Activated CD4-positive, alpha-beta T cell treated with anti-CD3 and anti-CD28 coated beads, Interleukin-2, amount 50 U/mL, for 1 hour (primary cell): ENCODE data around the gene LOXHD1.

ENCODE experiments used
- DNase-seq: peaks from one replicate; pipeline ENCODE4 v3.0.0-alpha.2; 2020

Gene LOXHD1

GRCh38 chr18:46625069-46625468 is 32.0 kb downstream of the LOXHD1 start:
- DNase-seq: no peak

GRCh38 chr18:46624127-46624526 is 32.9 kb downstream of the LOXHD1 start:
- DNase-seq: no peak

DNA sequence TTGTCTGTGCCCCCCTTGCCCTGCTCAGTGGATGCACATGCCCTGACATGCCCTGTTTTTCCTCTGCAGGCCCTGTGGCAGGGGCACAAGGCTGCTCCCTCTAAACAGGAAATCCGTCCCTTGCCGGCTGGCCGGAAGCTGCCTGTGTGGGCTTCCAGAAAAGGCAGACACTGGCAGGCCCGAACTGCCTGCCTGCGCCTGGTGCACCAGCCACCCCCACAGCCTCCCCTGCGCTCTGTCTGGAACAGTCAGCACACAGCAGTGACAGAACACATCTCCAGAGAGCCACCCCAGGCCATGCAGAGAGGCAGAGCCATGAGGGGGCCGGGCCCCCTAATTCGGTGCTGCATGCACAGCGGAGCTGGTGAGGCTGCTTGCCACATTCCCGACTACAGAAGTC is 33.5 kb downstream of the LOXHD1 start:
- no peak for DNase-seq

DNA sequence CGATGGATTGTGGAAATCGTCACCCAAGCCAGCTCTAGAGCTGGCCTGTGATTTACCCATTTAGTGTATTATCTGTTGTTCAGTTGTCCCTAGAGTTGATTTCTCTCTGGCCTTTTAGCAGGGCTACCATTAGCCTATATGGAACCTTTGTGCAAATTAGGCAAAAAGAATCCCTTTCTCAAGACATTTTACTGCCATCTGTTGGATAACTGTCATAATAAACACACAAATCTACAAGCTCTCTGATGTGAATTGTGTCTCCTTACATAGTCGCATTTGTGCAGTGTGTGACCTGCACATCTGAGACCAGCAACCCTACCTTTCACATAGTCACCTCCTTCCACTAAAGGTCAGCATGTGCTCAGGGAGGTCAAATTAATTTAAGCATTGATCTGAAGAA is 34.0 kb downstream of the LOXHD1 start:
- no peak for DNase-seq

- no peak for DNase-seq
These were observed 34.6 kb downstream of the LOXHD1 start for GRCh38 chr18:46622451-46622850.

DNA sequence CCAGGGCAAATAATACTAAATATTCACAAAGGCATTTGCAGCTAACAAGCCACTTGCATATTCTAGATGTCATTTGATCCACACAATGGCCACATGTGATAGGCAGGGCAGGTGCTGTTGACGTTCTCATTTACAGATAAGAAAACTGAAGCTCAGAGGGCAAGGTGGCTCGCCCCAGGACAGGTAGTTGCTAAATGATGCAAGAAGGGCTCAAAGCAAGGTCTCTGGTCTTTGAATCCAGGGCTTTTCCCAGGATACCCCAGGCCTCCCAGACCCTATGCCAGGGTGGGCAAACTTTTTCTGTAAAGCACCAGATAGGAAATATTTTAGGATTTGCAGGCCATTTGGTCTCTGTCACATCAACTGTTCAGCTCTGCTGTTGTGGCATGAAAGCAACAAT is 35.1 kb downstream of the LOXHD1 start:
- DNase-seq: no peak

DNA sequence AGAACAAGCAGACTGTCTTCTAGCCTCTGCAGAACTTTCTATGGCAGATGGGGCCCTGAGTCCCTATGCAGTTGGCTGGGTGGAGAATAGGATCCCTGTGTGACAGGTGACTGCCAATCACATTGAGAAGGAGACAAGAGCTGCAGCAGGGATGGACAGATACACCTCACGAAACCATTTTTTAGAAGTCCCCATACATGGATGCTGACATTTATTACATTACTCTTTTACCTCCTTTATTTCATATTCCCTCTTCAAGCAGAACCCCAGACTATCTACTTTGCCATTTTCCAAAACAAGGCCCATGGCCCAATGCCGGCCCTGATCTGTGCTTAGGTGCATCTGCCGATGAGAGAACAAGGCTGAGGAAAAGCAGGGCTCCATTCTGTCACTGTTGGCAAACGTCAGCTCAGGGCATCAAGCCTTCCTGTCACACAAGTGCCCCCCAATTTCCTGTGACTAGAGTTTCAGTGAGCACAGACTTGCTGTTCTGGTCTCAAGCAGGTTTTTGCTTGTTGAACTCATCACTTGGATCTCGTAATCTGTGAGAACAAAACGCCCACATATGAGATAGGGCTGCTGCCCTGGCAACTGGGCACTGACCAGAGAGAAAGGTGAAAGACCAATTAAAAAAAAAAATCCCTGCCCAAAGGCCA is 35.8 kb downstream of the LOXHD1 start:
- DNase-seq: no peak

DNA sequence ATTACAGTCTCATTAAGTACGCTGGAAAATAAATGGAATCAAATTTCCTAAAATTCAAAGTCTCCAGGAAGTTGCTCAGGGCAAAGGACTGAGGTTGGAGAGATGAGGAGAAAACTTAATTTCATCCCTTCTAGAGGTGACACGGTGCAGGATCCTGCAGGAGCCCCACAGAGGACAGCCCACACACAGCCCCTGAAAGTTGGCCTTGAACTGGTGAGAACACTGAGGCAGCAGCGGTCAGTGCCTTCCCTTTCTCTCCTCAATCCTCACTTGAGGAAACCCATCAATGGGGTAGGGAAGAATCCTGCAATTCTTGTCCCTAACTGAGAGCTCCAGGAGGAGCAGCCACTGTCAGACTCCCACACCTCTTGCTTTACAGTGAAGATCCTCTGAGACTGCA is 37.5 kb downstream of the LOXHD1 start:
- DNase-seq: no peak

- DNase-seq: no peak
These were observed 41.3 kb downstream of the LOXHD1 start for GRCh38 chr18:46615720-46616119.

- no peak for DNase-seq
These were observed 48.0 kb downstream of the LOXHD1 start for GRCh38 chr18:46609048-46609447.

GRCh38 chr18:46607926-46608325 is 49.1 kb downstream of the LOXHD1 start:
- DNase-seq: no peak

- DNase-seq: no peak
These were observed 55.7 kb downstream of the LOXHD1 start for GRCh38 chr18:46601141-46601805.

DNA sequence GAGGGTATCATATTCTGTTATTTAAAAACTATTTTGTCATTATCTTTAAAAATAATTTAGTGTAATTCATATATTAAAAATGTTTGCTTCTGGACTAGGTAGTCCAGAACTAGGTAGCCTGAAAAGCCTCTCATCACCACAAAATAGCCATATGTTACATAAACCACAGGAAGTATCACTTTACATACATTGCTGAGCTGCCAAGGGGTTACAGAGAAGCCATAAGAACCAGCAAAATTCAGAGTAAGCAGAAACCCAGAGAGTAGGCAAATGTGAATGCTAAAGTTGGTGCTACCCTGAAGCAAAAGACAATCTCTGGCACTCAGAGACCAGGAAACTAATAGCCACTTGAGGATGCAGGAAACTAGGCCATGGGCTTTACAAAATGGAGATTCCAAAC is 60.9 kb downstream of the LOXHD1 start:
- DNase-seq: no peak

DNA sequence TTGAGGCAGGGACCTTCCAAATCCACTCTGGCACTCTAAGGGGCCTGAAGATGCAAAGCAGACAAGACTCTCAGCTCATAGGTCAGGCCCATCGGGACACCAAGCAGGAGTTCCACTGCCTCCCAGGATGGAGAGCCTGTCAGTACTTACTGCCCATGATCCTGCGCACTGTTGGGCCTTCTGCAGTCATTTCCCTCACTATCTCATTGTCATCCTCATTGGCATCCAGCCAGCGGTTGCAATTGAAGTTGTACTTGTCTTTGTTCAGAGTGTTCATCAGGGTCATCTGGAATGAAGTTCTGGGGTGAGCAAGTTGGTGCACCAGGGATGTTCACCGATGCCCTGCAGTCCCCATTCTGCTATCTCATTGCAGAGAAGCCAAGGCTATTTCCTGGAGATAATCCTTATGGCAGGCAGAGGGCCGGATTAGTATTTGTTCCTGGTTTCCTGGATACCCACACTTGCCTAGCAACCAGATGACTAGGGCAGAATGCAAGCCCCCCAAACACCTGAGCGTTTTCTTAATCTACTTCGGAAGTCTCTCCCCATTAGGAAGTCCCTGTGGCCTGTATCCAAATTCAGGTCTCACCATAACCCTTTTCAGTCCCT is 65.1 kb downstream of the LOXHD1 start:
- no peak for DNase-seq

DNA sequence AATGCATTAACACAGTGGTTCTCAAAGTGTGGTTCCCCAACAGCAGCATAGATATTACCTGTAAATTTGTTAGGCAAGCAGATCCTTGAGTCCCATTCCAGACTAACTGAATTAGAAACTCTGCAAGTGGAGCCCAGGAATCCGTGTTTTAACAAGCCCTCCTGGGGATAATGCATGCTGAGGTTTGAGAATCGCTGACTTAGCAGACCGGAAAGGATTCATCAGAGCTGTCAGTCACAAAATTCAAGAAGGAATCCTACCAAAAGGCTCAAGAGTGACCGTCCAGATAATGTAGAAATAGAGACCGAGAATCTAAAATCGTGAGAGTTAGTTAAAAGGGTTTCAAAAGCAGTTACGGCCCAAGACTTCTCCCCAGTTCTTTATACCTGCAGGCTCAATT is 66.9 kb downstream of the LOXHD1 start:
- DNase-seq: no peak

GRCh38 chr18:46588971-46589660 is 67.9 kb downstream of the LOXHD1 start:
- DNase-seq: no peak

- DNase-seq: no peak
These were observed 69.4 kb downstream of the LOXHD1 start for GRCh38 chr18:46587600-46587999.

GRCh38 chr18:46583711-46584110 is 73.3 kb downstream of the LOXHD1 start:
- no peak for DNase-seq

- no peak for DNase-seq
These were observed 75.4 kb downstream of the LOXHD1 start for GRCh38 chr18:46581648-46582047.

DNA sequence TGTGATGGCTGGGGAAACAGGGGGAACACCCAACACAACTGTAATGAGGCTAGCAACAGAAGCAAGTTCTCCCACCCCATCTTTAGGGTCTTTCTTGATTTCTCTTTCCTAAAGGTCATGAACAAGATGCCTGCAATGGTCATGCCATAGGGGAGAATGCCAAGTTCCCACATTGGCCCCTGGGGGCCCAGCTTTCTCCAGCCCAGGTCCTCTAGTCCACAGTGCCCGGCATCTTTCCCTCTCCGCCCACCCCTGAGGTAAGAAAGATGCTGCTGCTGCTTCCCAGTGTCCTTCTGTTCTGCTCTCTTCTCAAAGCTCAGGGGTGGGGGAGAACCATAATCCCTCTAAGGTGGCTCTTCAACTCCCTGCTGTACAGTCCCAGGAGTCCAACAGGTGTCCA is 78.0 kb downstream of the LOXHD1 start:
- no peak for DNase-seq

- no peak for DNase-seq
These were observed 79.5 kb downstream of the LOXHD1 start for GRCh38 chr18:46577546-46577945.

DNA sequence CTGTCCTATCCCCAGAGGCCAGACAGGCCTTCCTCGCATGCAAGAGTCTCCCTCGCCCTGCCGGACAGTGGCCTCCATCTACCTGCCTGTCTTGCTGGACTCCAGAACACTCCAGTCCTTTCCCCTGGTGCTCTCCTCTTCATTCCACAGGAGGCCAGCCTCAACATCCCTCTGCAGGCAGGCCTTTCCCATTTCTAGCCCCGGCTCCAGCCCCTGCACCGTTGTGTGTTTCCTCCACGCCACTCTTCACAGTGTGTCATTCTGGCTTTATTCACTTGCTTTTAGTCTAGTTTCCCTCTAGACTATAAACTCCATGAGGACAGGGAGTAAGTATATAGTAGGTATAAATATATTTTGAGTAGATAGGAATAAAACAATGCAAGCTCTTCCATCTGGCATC is 81.2 kb downstream of the LOXHD1 start:
- DNase-seq: no peak

- no peak for DNase-seq
These were observed 82.3 kb downstream of the LOXHD1 start for GRCh38 chr18:46574743-46575115.
